ENCODE measurements around the gene ZSCAN32.

The ZSCAN32 gene

DNA sequence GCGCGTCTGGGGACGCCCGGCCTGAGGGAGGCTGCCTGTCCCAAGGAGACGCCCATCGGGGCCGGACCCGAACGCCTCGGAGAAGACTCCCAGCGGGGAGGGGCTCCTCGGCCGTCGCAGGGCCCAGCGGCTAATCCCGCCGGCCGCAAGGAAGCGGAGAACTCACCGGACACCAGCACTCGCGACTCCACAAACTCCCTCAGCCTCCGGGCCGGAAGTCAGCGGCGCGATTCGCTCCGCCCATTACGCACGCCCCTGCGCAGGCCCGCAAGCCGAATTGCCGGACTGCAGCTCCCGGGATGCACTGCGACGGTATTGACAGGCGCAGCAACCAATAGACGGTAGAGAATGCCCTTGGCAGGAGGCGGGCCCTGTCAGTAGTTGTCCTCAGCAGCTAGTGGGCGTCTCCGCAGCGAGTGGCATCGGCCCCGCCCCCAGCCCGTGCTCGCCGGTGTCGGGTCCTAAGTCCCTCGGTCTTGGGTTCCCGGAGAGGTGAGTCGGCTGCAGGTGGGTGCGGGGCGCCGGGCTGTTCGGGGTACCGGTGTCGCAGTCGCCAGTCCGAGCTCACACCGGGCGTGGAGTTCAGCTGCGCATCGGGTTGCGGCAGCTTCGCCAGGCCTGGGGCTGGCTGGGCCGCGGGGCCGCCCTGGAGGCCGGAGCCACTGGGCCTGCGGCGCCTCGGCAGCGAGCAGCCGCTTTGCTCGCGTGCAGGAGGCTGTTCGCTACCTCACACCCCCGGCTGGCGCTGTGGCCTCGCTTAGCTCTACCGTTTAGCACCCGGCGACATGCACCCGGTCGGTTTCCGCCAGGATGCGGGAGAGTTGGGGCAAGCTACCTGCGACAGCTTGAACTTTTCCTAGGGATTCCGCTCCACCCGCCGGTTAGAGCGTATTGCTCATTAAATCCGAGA is at the start of gene ZSCAN32, which contains the start of gene ZNF174:
TSS of gene ZSCAN32 (minus strand) at position 226 of the 910 bp plus-strand sequence. CDS start 3,447 bp downstream, outside the sequence.
TSS of gene ZNF174 (plus strand) at position 437 of the 910 bp plus-strand sequence. CDS start 790 bp downstream, outside the sequence.
- DNase-seq (ENCODE audit: extremely low read depth in 1 of 2, low read depth in 1 of 2), result peak; percentile 95

DNA sequence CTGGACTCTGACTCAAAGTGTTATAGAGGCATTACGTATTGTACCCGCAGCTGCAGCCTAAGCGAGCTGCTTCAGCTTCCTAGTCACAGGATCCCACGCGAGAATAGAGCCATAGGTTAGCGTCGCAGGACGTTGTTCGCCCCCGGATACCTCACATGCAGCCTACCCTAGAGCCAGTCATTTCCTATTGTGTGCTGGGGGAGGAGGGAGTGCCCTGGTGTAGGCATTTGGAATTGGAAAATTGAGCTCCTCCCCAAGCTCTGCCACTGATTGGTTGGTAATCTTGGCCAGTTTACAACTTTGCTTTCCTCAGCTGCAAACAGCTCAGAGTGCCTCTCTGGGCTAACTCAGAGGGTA is 43.2 kb upstream of the ZSCAN32 start:
- no peak for DNase-seq (ENCODE audit: extremely low read depth in 1 of 2, low read depth in 1 of 2)

DNA sequence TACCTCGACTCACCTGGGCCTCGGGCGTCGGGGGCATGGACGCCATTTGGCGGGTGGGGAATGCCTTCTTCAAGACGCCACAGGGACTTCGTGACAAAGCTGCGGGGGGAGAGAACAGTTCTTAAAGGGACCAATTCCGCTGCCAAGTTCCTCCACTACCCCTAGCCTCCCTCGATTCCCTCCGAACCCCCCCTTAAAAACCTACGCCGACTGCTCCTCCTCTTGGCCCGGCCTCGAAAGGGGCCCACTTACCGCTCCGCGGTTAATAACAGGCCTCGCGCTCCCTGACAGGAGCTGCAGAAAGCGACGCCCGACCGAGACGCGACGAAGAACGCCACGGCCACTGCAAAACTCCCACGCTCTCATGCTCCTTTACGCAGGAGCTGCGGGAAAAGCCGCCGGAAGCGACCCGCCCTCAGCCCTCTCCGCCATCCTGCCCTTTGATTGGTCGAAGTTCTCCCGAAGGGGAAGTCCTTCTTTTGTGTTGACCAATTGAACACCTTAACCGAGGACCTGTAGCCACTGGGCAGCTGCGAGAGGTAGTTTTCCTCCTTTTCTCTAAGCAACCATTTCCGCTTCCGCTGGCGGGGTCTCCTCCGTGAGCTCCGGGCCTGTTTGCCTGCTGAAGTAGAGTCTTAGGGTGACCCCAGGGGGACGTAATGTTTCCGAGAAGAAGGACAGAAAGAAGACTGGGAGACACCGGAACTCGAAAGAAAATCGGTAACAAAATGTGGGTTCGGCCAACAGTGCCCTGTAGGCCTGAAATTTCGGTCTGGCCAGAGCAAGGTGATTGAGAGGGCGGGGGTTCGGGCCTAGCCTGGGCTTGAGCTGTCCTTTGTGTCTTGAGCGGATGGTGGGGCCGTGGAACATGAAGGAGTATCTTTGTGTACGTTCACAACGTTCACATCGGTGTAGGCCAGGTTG is 42.6 kb upstream of the ZSCAN32 start, which contains the start of the genes NAA60 and ZNF597:
TSS of gene NAA60 (plus strand) at position 573 of the 924 bp plus-strand sequence. CDS start 32,548 bp downstream, outside the sequence.
TSS of gene ZNF597 (minus strand) at position 397 of the 924 bp plus-strand sequence. CDS start at position 46, 351 bp downstream.
- peak; percentile 47 to 50 for DNase-seq (ENCODE audit: extremely low read depth in 1 of 2, low read depth in 1 of 2)

DNA sequence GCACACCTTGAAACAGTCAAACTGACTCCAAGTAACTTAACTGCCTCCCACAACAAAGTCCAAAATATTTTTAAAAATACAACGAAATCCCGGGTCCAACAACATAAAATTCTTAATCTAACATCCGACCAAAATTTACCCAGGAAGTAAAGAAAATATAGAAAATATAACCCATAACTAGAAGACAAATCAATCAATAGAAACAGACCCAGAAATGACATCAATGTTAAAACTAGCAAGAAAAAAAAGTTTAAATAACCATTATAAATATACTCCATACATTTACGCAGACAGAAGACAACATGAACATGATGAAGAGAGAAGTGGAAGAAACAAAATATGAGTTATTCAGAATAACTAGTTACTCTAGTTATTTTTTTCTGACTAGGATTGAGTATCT is 38.8 kb upstream of the ZSCAN32 start:
- DNase-seq (ENCODE audit: extremely low read depth in 1 of 2, low read depth in 1 of 2), result no peak

DNA sequence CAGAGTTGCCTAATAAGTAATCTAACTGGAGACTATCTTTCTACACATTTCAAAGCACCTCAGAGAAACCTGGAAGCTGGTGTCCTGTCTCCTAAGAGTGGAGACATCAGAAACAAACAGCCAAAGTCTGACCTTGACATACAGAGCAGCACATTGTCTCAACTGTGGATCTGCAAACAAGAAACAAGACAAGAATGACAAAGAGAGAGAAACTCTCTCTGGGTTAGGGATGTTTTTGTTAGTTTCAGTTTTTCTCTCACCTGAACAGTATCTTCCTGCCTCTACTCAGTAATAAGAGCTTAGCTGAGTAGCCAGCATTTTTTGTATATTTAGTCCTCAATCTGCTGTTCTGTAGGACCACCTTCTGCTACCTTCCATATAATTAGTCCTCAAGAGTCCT is 33.6 kb upstream of the ZSCAN32 start:
- no peak for DNase-seq (ENCODE audit: extremely low read depth in 1 of 2, low read depth in 1 of 2)

DNA sequence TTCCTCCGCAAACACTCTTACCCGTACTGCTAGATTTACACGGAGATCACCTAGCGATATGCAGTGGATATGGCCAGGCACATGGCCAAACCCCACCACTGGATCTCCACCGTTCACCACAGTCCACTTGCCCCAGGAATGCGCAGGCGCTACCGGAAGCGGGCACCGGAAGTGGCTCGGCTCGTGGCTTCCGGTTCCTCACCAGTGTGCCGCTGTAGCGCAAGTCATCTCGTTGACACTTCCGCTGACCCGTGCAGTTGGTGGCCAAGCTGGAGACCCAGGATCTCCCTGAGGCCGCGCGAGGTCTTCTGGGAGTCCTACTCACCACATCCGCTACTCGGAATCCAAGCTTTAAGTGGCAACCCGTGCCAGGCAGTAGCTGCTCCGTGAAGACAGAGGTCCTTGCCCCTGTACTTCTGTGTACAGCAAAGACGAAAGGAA is 31.0 kb upstream of the ZSCAN32 start:
- peak in 1 of 2 donors; percentile 37 for DNase-seq (ENCODE audit: extremely low read depth in 1 of 2, low read depth in 1 of 2)

DNA sequence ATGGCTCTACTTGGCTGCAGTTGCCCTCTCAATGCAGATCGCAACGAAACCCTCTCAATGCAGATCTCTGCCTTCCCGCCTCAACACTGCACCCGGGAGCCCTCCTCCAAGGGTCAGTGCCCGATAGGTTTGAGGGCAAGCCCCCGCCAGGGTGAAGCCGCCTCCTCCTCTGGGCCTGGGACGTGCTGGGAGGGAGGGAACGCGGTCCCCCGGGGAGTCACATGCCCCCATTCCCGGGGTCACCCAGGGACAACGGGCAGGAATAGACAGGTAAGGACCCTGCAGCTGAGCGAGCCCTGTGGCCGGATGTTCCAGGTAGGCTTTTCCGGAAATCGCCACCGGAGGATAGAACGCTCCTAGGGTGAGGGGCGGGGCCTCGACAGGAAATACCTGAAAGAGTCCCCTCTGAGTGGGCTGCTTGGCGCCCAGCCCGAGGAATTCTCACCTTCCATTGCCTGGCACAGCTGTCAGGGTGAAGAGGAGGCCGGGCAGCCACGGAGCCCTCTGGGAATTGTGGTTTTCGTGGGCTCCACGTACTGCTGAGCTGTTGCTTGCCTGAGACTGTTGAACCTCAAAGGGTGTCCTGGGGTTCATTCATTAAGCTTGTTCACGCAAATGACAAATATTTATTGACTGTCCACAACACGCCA is 13.1 kb upstream of the ZSCAN32 start:
- DNase-seq (ENCODE audit: extremely low read depth in 1 of 2, low read depth in 1 of 2), result no peak

DNA sequence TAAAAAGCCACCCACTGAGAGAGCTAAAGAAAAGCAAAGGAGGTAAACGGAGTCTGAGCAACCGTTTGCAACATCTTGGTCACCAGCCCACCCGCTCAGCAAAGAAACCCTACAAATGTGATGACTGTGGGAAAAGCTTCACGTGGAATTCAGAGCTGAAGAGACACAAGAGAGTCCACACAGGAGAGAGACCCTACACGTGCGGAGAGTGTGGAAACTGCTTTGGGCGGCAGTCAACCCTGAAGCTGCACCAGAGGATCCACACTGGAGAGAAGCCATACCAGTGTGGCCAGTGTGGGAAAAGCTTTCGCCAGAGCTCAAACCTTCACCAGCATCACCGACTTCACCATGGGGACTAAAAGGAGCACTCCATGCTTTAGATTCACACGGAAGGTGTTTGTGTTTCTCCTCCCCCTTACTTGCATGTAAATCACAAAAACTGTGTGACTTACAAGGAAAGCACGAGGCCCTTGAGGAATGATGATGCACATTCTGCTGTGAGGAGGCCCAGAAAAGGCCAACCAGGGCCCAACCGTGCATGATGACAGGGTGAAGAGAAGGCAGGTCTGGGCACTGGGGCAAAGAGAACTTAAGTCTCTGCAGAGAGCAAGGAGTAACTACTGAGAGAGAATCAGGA is 7.9 kb upstream of the ZSCAN32 start:
- no peak for DNase-seq (ENCODE audit: extremely low read depth in 1 of 2, low read depth in 1 of 2)

DNA sequence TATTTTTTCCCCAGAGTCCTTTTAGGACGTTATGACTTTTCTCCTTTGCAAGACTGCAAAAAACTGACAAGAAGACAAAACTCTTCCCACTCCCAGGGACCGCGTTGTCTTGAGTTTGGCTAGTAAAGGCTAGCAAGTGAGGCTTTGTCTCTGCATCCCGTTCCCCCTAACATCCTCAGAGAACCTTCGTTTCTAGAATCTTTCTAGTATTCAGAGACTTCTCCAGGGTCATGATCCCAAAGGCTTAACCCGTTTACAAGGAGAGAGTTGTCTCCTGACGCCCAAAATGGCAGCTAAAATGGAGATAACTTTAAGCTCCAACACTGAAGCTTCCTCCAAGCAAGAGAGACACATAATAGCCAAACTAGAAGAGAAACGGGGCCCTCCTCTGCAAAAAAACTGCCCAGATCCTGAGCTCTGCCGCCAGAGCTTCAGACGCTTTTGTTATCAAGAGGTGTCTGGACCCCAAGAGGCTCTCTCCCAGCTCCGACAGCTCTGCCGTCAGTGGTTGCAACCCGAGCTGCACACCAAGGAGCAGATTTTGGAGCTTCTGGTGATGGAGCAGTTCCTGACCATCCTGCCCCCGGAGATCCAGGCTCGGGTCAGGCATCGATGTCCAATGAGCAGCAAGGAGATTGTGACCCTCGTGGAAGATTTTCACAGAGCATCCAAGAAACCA is 1.1 kb upstream of the ZSCAN32 start:
- no peak for DNase-seq (ENCODE audit: extremely low read depth in 1 of 2, low read depth in 1 of 2)

DNA sequence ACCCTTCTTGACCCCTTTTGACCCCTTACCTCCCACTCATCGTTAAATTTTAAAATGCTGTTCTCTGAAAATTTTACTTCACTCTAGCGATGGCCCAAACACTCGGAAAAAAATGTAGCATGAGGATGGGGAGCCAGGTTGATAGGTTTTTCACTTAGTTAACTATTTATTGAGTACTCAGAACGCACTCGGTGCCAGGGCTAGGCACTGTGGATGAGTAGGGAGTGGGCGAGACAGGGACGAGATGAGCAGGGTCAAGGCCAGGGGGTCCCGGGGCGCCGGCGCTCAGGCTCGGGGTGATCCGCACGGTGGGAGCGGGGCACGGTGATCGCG is 392 bp downstream of the ZSCAN32 start:
- no peak for DNase-seq (ENCODE audit: extremely low read depth in 1 of 2, low read depth in 1 of 2)

DNA sequence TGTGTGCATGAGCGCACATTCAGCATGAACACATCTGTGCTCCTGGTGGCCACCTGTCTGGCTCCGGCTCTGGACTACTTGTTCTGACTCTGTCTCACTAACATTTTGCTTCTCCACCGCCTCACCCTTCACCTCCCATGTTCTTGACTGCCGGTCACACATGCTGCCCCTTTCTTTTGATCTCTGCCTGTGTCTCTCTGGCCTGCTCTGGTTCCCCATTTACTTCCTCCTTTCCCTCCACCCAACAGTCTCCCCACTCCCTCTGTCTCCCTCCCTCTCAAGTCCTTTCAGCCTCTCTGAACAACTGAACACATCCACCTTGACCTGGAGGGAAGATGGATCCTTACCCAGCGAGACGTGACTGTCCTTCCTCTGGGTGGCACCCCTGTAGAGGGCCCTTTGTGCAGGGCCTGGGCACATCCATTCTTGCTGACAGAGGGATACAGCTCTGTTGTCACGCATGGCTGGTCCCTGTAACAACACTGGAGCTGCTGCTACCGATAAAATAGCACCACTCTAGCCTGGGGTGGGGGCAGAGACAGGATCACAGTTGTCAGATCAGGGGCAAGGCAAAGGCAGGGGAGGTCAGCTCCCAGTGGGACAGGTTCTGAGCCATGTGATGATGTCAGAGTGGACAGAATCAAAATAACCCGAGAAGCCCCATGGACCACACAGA is 11.0 kb downstream of the ZSCAN32 start:
- no peak for DNase-seq (ENCODE audit: extremely low read depth in 1 of 2, low read depth in 1 of 2)

DNA sequence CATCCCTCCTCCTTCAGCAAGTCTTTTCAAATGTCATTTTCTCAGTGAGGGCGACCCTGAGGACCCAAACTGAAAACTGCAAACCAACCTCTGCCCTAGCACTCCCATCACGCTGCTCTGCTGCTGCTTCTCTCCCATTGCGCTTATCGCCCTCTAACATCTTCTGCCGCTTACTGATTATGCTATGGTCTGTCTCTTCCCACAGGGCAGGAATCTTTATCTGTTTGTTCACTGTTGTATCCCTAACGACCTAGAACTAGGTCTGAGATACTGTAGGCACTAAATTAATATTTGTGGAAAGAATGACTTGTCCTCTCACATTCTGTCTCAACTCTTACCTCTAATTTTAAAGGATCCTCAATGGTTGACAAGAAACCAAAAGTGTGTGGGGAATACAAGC is 12.5 kb downstream of the ZSCAN32 start:
- no peak for DNase-seq (ENCODE audit: extremely low read depth in 1 of 2, low read depth in 1 of 2)

DNA sequence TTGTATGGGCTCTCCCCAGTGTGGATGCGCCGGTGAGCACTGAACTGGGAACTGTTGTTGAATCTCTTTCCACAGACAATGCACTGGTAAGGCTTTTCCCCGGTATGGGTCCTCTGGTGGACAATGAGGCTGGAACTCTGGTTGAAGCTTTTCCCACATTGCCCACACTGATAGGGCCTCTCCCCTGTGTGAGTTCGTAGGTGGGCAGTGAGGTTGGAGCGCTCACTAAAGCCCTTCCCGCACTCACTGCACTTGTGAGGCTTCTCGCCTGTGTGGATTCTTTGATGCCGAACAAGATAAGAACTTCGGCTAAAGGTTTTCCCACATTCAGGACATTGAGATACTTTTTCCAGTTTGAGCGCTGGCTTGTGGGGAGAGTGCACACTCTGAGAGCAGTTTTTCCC is 17.8 kb downstream of the ZSCAN32 start:
- DNase-seq (ENCODE audit: extremely low read depth in 1 of 2, low read depth in 1 of 2), result no peak

DNA sequence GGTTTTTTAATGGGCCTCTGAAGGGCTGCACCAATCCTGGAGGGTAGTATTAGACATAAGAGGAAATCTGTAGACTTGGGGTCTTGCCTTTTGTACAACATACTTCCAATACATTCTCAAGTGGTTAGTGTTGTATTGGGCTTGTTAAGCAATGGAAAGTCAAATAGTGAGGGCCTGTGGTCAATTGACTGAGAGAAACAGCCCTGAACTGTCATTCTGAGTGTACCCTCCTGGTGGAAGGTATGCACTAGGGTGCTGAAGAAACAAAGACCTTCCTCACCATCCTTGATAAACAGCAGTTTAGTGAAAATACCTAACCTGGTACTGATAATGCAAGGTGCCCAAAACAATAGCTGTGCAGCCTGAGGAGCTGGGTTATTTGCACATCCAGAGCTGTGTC is 22.9 kb downstream of the ZSCAN32 start:
- no peak for DNase-seq (ENCODE audit: extremely low read depth in 1 of 2, low read depth in 1 of 2)

DNA sequence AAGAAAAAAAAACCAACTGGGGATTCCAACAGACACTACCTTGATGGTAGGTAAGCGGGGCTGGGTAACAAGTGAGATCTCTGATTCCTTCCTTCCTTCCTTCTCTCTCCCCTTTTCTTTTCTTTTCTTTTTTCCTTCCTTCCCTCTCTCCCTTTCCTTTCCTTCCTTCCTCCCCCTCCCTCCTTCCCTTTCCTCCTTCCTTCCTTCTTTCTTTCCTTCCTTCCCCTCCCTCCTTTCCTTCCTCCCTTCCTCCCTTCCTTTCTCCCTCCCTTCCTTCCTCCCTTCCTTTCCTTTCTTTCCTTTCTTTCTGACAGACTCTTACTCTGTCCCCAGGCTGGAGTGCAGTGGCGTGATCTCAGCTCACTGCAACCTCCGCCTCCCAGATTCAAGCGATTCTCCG is 25.1 kb downstream of the ZSCAN32 start:
- no peak for DNase-seq (ENCODE audit: extremely low read depth in 1 of 2, low read depth in 1 of 2)

DNA sequence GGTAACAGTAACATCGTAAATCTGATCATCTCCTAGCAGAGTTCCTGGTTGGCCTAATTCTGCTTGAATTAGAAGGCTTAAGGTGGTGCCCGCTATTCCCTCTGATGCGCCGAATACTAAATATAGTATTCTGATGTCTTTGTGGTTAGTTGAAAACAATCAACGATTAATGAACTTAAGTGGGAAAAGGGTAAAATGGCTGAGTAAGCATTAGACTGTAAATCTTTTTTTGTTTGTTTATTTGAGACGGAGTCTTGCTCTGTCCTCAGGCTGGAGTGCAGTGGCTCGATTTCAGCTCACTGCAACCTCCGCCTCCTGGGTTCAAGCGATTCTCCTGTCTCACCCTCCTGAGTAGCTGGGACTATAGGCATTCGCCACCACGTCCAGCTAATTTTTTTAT is 31.7 kb downstream of the ZSCAN32 start:
- DNase-seq (ENCODE audit: extremely low read depth in 1 of 2, low read depth in 1 of 2), result no peak

DNA sequence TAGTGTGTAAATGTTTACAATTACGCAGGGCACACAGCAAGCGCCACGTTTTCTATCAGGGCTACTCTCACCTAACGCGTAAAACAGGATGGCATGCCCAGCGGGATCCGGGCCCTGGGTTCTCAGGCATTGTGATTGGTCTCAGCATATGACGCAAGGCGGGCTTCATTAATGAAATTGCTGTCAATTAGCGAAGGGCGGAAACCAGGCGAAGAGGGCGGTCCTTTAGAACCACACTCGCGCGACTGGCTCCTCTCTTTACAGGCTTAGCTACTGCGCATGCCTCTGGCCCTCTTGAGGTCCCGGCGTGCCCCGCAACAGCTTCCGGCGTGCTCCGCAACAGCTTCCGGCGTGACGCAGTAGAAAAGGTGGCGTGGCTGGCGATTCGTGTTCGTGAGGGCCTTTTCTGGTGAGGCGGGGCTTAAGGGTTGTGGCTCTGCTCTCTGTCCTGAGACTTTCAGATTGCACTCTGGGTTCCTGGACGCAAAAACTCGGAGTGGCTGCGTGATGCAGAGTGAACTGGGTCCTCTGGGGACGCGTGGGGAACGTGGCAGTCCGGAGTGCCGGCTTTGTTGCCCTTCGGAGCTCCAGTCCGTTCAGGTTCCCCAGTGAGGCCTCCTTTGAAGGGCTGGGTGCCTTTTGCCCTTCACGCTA is 35.9 kb downstream of the ZSCAN32 start:
- DNase-seq (ENCODE audit: extremely low read depth in 1 of 2, low read depth in 1 of 2), result peak; percentile 69 to 71

DNA sequence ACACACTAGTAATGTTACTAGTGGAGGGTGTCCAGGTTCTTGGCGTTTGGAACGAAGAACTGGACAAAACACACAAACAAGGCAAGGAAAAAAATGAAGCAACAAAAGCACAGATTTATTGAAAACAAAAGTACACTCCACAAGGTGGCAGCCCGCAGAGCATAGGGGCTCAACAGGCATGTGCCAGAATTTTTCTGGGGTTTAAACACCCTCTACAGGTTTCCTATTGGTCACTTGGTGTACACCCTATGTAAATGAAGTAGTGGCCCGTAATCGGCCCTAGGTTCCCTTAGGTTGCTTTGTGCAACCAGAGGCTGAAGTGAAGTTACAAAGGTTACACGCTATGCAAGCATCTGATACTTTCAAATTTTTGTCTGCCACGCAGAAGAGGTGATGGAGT is 37.0 kb downstream of the ZSCAN32 start:
- no peak for DNase-seq (ENCODE audit: extremely low read depth in 1 of 2, low read depth in 1 of 2)

DNA sequence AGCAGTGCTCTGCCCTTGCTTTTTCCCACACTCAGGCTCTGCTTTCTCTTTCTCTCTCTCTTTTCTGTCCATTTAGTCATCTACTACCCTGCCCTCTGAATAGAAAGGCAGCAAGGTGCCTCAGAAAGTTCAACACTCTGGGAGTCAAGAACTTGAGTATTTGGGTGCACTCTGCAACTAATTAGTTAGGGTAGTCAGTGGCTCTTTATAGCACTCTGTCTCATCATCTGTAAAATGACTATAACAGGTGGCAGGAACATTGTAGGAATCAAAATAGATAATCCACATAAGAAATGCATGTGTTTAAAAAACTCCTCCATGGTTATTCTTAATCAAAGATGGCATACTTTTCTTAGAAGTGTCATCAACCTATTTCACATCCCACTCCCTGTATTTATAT is 37.9 kb downstream of the ZSCAN32 start:
- no peak for DNase-seq (ENCODE audit: extremely low read depth in 1 of 2, low read depth in 1 of 2)

All from activated CD8-positive, alpha-beta memory T cell treated with anti-CD3 and anti-CD28 coated beads for 1 hour (primary cell).